GM19463 (cell line): ENCODE results near the gene CAT.
"Not testable (repeated sequence)": the region's sequence is repeated elsewhere in the genome, so short reads cannot be mapped to it uniquely, and the experiment has no call there.

ENCODE experiments used
- ATAC-seq: cut with Tn5 transposase; IDR thresholded peaks from one replicate; pipeline ENCODE4 v1.9.1; 2021; ENCODE audit warnings: mild to moderate bottlenecking, moderate library complexity; ENCODE audit not compliant: unreplicated experiment

Gene CAT

DNA sequence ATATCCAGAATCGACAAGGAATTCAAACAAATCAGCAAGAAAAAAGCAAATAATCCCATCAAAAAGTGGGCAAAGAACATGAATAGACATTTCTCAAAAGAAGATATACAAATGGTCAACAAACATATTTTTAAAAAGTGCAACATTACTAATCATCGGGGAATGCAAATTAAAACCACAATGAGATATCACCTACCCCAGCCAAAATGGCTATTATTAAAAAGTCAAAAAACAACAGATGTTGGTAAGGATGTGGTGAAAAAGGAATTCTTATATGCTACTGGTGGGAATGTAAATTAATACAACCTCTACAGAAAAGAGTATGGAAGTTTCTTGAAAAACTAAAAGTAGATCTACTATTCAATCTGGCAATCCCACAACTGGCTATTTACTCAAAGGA lies 13.9 kb upstream of the CAT start:
- ATAC-seq, result not testable (repeated sequence)

DNA sequence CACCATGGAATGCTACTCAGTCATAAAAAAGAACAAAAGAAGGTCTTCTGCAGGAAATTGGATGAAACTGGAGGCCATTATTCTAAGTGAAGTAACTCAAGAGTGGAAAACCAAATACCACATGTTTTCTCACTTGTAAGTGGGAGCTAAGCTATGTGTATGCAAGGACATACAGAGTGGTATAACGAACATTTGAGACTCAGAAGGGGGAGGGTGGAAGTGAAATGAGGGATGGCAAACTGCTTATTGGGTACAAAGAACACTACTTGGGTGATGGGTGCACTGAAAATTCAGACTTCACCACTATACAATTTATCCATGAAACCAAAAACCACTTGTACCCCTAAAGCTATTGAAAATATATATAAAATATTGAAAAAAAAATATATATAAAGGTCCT lies 13.4 kb upstream of the CAT start:
- no peak for ATAC-seq

DNA sequence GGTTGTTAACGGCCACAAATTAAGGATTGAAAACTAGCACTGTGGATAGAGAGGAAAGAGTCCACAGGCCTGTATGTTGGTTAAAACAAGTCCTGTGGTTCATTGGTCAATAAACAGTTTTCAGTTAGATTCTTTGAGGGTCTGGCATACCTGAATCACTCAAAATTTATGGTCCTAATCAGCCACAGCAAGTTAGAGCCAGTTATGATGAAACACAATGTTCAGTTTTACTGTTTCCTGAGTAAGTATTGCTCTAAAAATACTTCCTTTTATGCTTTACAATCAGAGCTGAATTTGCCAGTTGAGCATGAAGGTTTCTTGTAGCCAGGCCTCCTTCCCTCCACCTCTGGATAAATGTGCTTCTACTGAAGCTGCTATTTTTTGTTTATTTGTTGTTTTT lies 12.9 kb upstream of the CAT start:
- ATAC-seq, result no peak

DNA sequence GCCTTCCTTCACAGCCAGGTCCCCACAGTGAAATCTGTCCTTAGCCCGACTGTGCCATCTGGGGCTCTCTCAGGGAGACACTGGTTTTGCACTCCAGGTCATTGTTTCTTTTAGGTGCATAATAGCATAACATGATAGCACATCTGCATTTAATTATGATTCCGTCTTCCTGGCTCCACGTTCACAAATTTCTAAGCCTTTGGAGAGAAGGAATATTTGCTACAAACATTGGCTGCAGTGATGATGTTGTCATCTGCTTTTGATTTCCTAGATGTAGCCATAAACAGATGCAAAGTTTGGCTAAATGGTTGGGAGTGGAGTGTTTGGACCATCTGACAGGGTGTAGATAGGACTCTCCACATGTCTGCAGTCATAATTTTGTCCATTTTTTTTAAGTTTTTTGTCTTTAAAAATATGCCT lies 12.0 kb upstream of the CAT start:
- no peak for ATAC-seq

DNA sequence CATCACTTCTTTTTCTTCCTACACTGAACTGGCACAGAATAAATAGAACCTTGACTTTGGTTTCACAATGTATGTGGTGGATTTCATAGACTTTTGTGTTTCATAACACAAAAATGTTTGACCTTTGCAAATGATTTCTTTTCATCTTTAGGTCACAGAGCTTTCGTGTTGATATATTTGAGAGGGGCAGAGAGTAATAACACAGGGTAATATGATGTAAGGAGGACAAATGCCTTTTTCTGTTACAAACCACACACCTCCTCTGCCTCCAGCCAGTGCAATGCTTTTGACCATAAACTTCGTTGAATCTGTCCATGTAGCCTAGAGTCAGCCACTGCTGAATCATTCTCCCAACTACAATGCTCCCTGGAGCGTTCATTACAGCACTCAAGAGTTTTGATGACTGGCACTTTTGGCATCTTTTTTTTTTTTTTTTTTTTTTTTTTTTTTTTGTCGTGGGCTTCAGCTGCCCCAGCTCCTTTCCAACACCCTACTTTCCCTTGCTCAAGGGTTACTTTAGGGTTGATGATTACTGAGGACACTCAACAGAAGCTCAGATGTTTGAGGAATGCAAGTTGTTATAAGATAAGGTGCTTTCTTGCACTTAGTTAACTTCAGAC lies 11.4 kb upstream of the CAT start:
- no peak for ATAC-seq

DNA sequence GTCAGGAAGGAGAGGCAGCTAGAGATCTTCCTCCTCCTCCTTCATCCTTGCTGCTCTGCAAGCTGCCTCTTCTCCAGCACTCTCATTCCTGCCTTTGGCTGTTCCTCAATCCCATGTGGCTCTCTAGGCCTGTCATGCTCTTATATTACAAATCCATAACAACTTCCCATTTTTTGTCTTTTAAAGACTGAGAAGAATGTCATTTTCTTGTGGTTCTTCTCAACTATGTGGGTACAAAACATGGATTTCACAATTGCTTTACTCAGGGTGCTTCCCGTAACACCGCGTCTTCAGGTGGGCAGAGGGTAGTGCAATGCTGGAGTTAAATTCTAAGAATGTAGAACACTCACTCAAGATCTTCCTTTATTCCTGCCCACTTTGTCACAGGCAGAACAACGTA lies 6.8 kb upstream of the CAT start:
- ATAC-seq, result no peak

DNA sequence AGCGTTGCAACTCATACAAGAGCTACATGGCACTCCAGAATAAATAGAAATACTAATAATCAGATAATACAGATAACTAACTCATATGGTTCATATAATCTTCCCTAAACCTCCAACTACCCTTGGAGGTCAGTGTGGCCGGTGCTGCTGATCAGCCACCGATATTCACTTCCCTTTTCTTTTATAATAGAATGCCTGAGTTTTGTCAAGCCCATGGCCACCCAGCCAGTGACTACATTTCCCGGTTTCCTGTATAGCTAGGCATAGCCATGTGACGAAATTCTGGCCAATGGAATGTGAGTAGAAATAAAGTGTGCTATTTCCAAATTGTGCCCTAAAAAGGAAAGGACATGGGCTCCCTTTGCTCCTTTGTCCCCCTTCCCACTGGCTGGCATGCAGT lies 5.9 kb upstream of the CAT start:
- no peak for ATAC-seq

DNA sequence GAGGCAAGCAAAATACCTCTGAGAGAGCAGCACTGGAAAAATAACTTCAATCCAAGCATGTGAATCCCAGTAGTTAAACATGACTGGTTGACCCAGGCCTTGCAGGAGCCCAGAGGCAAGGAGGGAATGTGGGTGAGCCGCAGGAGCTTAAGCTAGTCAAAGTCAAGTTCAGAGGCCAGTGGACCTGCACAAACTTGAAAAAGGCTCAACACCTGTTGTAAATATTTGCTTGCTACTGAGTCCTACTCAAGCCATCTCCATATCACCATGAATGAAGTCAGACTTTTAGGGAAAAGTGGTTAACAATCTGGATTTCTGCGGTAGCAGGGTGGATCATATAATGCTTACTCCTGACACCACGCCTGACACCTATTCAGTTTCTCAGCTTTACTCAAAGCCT lies 4.8 kb upstream of the CAT start:
- ATAC-seq, result no peak

DNA sequence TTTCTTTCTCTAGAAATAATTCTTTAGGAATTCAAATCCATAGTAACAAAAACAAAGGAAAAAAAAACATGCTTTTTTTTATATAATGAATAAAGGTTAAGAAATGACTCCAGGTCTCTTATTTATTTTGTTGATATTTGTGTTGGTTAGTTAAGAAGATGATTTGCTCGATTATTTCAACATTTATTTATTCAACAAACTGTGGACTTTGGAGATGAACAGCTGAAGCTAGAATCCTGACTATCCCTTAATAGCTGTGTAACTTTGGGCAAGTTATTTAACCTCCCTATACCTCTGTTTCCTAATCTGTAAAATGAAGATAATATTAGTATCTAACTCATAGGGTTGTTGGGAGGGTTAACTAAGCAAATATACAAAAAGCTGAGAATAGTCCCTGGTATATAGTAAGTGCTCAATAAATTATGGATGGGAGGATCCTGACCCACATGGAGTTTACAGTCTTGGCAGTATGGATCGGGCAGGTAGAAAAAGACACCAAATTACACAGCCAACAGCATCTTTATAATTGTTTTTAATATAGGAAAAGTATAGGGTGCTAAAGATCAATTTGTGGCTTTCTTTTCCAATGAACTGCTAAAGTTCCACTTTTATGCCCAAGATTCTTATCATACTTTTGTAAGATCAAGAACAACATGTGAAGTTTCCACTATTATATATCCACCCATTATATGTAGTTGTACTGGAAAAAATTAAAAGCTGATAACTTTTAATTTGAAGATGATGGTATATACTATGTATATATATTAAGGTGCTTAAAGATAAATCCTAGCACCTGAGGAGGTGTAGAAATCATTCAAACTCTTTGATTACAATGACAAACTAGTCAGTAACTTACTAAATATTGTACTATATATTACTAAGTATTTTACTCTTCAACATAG lies 1.3 kb upstream of the CAT start:
- ATAC-seq, result no peak

DNA sequence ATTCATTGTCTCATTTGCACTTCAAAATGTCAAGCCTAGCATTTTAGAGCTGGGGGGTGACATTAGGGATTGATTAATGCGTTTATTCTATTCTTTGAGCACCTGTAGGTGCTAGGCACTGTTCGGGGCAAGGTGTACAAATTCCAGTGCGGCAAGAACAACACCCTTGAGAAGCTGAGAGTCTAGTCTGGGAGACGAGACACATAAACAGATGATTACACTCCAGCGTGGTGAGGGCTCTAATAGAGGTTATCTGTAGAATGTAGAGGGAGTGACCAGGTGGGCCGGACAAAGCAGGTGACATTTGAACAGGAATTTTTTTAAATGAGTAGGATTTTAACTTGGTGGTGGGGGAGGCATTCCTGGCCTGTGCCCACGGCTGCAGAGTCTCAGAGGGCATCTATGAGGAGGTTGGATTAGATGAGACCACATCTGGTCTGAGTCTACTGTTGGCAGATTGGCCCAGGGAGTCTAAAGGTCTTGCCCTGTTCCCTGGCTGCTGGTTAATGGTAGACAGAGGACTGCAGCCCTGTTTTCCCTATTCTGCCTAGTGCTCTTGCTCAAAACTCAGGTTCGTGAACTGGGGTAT lies 970 bp downstream of the CAT start:
- no peak for ATAC-seq

DNA sequence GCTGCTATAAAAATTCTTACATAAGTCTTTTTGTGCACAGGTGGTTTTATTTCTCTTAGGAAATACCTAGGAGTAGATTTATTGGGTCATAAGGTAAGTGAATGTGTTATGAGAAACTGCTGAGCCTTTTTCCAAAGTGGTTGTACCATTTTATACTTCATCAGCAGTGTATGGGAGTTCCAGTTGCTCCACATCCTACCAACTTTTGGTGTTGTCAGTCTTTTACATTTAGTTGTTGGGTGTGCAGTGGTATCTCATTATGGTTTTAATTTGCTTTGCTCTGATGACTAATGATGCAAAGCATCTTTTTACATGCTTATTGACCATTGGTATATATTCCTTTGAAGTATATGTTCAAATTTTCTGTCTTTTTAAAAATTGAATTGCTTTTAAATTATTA lies 3.1 kb downstream of the CAT start:
- no peak for ATAC-seq

DNA sequence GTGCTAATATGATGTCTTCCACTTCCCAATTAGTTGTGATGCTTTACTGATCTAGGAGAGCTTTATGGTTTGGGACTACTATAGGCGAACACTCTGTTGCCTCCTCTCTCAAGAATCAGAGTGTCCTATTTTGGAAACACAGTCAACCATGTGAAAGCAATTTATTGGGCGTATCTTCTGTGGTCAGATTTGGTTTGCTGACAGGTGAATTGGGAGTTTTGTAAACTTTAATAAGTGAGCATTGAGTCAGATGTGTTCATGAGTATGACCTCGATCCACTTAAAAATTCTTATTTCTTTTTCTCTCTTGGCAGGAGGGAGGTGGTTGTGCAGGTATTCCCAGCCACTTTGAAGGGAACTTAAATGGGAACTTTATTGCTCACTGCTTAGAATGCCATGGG lies 4.4 kb downstream of the CAT start:
- no peak for ATAC-seq

DNA sequence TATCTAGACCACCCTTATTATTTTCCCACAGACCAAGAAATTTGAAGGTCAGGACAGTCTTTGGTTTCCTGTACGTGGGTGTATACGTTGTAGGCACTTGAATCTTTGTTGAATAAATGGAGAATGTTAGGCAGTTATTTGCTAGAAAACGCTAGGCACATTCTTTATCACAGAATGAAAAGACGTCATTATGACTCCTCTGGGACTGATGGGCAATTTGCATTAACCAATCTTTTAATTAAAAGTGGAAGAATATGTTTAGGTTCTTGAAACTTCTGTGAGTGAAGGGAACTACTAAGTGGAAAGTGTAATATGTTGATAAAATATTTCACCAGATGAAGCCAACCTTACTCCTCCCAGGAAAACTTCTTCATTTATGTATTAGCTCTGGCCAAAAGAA lies 5.7 kb downstream of the CAT start:
- ATAC-seq, result no peak

DNA sequence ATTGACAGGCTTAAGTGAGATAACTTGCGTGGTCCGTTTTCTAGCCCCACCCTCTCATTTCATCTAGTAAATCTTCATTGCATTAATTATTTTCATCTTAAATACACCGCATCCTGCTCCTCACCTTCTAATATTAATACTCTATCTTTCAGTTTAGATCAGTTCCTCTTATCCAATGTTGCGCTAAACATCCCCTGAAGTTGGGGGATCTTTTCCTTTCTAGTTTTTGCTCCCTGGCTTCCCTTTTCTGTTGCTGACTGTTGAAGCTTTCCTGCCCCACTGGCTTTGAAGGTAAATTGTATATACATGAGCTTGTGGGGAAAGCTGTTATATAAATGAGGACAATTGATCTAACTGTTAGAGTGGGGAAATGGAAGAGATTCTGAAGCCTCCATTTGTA lies 7.2 kb downstream of the CAT start:
- ATAC-seq, result no peak

DNA sequence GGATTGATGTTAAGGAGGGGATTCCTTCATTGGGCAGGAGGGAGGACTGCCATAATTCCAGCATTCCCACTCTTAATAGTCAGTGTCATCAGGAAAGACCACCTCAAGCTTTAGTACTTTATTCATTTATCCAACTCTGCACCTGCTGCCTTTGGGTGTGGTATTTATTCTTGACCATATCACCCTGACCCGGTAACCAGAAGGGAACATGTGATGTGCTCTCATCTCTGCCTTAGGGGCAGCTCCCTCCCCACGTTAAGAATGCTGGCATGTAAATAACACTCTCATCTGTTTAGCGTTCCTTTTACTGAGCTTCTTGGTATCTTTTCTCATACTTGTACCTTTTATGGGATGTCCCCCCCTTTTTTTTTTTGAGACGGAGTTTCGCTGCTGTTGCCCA lies 7.7 kb downstream of the CAT start:
- ATAC-seq, result no peak

DNA sequence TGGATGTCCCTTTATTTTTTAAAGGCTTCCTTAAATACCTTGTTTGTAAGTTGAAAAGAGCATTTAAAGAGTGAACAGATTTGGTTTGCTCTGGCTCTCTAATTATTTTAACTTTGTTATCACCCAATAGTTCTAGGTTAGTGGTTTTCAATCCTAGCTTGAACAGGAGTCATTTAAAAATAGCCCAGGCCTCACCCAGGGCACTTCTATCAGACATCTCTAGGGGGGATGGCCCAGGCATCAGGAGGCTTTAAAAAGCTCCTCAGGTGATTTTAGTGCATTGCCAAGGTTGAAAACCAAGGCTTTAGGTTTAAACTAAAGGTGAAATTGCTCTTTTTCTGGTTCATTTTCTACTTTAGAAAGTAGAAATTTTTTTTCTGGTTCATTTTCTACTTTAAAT lies 8.3 kb downstream of the CAT start:
- ATAC-seq, result no peak

DNA sequence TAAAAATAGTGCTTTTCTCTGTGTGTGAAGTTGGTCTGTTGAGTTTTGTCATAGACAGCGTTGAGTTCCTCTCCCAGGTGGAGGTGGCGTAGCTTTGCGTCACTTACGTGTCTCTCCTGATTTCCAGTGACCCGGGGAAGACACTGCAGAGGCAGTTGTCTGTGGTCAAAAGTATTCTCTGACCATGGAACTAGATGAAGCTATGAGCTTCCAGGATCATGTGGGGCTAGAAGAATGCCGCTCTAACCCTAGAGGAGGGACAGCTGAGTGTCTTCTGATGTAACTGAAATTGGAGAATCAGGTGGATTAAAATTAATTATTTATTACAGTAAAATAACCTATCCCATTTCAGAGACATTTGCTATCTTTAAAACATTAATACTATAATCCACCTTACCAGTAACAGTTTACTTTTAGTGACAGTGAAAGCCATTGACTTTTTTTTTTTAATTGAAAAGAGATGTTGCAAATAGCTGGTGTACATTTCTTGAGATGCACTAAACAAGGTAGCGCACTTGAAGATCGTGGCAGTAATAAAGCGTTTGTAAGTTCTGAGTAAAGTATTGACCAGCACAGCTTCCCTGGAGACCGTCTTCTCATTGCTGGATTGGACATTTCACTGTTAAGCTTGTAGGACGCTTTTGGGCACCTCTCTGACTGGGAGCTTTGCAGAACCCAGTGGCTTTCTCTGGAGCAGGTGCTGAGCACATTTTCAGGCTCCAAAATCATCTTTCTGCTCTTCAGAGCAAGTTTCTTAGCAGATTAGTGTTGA lies 9.7 kb downstream of the CAT start:
- no peak for ATAC-seq

DNA sequence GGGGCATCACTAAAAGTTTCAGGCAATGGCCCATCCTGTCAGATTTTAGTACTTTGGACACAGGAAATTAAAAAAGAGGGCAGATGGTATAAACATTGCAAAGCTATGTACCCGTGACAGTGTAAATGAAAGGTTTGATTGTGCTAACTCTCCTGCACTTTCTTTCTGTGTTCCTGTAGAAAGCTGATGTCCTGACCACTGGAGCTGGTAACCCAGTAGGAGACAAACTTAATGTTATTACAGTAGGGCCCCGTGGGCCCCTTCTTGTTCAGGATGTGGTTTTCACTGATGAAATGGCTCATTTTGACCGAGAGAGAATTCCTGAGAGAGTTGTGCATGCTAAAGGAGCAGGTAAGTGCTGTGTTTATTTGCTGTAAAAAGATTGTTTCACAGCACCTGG lies 10.3 kb downstream of the CAT start:
- no peak for ATAC-seq

DNA sequence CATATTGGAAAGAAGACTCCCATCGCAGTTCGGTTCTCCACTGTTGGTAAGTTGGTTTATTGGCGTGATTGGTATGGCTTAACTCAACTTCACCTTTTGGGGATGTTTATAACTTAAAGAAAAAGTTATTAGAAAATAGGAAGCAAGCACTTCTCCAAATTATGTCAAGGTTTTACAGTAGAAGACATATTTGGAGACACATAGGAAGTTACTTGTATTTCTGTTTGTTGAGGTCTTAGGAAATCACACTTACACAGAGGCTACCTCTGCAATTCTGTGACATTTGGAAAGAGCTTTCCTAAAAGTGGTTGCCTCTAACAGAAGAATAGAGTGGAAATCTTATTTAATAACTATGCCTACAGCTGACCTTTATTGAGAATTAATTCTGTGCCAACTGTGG lies 12.3 kb downstream of the CAT start:
- no peak for ATAC-seq

DNA sequence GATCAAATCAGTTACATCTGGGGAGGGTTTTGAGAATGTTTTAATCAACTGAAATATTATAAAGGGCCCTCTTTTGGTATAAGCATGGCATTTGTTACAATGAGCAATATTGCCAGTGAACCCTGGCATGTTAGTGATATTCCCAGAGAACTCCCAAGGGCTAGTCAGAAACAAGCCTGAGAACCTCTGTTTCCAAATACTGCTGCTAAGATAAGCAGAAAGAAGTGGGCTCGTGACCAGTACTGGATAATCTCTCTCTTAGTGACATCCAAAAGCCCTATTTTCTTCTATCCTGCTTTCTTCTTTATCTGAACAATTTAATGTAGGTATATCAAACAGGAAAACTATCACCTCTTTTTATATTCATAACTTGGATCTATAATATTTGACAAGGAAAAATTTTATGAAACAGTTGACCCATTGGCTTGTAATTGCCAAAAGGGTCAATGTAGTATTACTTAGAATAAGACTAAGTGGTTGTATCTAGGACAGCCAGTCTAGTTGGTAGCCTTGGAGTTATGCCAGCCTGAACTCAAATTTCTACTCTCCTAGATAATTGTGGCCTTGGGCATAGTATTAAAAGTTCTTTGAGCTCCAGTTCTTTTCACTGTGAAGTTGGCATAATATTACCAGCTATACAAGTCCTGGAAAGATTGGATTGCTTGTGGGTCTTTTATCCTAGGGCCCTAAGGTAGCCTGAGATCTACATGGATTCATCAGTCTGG lies 15.7 kb downstream of the CAT start:
- no peak for ATAC-seq

DNA sequence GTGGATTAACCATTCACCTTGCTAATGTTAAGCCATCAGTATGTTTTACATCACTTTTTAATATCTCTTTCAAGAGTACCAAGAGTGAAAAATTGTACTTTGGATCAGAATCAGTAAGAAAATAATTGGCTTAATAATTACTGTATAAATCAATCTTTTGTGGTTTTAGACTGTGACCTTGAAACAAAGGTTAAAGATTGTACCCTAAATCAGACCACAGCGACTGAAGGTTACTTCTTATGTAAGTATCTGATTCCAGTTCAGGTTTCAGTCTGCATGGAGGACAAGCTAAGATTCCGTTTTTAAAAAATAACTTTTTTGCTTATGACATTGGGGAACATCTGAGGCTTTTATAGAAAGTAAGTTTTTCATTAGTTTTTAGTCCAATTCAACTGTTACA lies 18.9 kb downstream of the CAT start:
- no peak for ATAC-seq
